Measurements from ENCODE around the gene CABP1. TPM values are rescaled to one million over a fixed set of nuclear protein-coding genes. Genes with fewer than 3 reads are reported as not detected.

Gene CABP1
- total and polyA plus RNA-seq, 9 of the 15 experiments (the other 6 are each of a cell fraction or from before 2014, with no cell fraction given): not detected

GRCh38 chr12:120639771-120640721 lies at the start of gene CABP1 (continued):
- TF ChIP-seq E2F6 (IDR thresholded peaks at IDR 0.05; ENCODE audit: borderline replicate concordance in 1 of 2, extremely low read depth in 1 of 2, insufficient read depth in 1 of 2, insufficient read length in 1 of 2, low read depth in 1 of 2, low read length in 1 of 2, poor library complexity in 1 of 2, severe bottlenecking in 1 of 2): peak; percentile 12 to 81
- TF ChIP-seq ZNF134 (CRISPR knock-in tag; conservative IDR thresholded peaks at IDR 0.05): no peak
- TF ChIP-seq ARID3B (CRISPR knock-in tag; IDR thresholded peaks at IDR 0.05; ENCODE audit: borderline replicate concordance): no peak
- 0 out of 2 replicates have a peak, but pooled peaks have one; percentile 17 for TF ChIP-seq MAX (CRISPR knock-in tag; IDR thresholded peaks at IDR 0.05)
- TF ChIP-seq CTCFL (IDR thresholded peaks at IDR 0.05; ENCODE audit: borderline replicate concordance, insufficient read depth, low read depth, low read length, poor library complexity, severe bottlenecking): peak; percentile 81
- peak; percentile 41 to 86 for TF ChIP-seq MAZ (CRISPR knock-in tag; conservative IDR thresholded peaks at IDR 0.05 in 1 of 2, IDR thresholded peaks at IDR 0.05 in 1 of 2)
- TF ChIP-seq VEZF1 (CRISPR knock-in tag; IDR thresholded peaks at IDR 0.05): peak; percentile 59
- 0 out of 4 replicates have a peak, but pooled peaks of 1 of the 2 experiments have one; percentile 12 for TF ChIP-seq RAD21 (CRISPR knock-in tag; conservative IDR thresholded peaks at IDR 0.05 in 1 of 2, IDR thresholded peaks at IDR 0.05 in 1 of 2)
